ENCODE results near the gene MPV17.
"Not testable (repeated sequence)": the region's sequence is repeated elsewhere in the genome, so short reads cannot be mapped to it uniquely, and the experiment has no call there.

Gene MPV17

DNA sequence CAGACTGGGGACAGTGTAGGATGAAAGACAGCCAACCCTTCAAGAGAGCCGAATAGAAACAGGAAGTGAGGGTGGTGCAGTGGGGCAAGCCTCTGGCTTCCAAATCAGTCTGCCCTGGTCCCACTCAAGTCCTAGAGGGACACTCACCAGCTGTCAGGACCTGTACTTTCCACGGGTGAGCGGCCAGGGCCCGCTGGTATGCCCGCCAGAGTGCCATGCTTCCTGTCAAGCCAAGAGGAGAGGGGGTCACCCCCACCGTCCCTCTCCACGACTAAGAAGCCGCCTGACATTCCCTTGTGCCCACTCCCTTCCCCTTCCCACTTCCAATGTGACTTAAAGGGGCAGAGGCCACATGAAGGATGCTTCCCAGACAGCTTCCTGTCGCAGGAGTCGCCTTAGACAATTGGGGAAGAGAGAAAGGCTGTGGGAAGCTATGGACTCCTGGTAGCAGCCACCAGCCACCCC, 564 bp downstream of the MPV17 start:
- DNase-seq: peak; percentile 67

DNA sequence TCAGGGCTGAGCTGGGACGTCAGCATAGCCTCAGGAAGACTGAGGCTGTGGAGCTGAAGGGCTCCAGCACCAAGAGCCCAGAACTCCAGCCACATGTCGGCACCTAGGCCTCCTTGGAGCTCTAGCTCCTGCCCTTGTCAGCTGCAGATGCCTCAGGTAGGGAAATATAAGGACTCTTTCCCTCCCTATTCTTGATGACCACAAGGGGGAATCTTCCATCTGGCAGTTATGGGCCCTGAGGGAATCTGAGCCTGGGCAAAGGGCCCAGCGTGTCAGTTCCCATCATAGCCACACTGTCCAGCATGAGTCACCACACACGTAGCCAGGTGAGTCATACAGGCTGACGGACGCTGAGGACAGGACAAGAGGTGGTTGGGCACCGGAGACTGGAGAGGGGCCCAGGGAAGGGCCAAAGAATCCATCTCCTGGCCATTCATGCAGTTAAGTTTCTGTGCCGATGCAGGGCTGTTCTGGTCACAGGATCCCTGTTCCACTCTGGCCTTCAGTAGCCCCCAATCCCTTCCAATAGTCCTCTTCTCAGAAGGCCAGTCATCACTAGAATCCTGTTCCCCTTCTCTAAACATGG, 1.8 kb downstream of the MPV17 start:
- DNase-seq: no peak

DNA sequence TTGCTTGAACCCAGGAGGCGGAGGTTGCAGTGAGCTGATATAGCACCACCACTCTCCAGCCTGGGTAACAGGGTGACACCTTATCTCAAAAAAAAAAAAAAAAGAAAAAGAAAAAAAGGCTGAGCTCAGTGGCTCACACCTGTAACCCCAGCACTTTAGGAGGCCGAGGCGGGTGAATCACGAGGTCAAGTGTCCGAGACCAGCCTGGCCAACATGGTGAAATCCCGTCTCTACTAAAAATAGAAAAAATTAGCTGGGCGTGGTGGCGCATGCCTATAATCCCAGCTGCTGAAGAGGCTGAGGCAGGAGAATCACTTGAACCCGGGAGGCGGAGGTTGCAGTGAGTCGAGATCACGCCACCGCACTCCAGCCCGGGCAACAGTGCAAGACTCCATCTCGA, 3.1 kb downstream of the MPV17 start:
- not testable (repeated sequence) for DNase-seq

DNA sequence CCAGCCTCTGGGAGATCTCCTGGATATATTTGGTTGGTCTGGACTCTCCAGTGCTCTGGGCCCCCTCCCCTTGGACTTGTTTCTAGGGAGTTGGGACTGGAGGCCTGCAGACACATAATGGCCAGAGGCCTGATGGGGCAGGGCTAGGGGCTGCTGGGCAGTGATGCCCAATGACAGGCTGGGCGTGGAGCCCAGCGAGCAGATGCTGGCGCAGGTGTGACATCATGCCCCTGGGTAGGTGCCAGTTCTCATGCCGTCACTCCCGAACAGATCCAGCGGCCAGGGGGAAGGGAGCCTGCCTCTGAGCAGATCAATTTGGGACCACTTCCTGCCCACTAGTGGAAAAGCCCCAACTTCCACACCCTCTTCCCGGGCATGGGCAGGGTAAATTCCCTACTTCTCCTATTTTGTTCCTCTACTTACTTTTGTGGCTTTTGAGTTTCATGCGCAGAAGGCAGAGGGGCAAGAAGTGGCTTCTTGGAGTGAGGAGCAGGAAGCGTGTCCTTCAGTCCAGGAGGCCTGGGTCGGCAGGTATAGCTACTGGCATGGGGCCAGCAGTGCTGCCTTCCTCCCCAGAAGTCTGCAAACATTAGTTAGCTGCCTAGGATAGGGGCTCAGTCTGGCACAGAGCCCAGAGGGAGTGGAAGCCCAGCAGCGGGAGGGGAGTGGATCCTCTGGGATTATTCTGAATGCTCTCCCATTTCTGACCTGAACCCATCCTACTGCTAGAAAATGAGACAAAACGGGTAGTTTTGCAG, 6.1 kb downstream of the MPV17 start:
- DNase-seq: no peak

DNA sequence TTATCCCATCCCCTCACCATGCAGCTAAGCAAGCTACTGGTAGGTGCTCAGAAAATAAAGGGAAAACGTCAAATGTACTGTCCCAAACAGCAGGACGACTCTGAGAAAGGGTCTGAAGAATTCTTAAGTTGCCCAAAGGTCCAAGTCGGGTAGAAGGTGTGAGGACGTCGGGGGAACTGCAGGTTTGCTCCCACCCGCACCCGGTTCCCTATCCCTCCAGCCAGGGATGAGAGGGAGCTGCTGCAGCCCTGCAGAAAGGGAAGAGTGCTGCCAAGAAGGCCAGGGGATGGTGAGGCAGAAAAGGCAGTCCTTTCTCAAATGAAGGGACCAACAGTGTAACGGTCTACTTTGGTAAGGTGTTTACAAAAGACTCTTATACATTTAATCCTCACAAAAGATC, 7.8 kb downstream of the MPV17 start:
- DNase-seq: no peak

DNA sequence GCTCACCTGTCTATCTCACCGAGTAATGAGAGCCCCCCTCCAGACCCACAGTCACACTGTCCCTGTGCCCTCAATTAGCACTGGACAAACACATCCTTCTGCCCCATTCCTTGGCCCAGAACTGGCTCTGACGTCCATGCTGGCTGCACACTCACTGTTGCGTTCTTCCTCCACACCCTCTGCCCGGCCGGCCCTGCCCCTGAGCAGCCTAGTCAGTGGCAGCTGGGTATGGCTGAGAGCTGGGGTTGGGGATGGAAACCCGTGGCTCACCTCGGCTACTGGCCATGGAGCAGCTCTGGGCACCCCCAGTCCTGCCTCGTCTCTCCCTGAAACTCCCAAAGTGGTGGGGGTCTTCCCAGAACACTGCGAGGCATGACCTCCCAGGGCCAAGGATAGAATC, 8.2 kb downstream of the MPV17 start:
- DNase-seq: no peak

DNA sequence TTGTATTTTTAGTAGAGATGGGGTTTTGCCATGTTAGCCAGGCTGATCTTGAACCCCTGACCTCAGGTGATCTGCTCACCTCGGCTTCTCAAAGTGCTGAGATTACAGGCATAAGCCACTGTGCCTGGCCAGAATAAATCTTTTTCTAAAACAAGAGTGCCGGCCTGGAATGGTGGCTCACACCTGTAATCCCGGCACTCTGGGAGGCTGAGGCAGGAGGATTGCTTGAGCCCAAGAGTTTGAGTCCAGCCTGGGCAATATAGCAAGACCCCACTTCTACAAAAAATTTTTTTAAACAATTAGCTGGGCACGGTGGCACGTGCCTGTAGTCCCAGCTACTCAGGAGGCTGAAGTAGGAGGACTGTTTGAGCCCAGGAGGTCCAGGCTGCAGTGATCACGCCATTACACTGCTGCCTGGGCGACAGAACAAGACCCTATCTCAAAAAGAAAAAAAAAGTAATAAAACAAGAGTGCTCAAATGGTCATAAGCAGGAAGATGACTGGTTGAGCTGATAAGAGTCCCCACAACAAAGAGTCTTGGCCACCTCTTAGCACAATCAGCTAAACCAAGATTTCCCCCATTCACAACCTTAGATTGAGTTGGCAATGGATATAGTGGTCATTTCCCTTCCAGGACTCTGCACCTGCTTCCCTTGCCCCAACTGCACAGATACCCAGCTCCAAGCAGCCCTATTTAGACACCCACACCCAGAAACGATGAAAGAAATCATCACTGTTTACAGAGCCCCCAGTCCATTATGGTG, 8.8 kb downstream of the MPV17 start:
- no peak for DNase-seq

DNA sequence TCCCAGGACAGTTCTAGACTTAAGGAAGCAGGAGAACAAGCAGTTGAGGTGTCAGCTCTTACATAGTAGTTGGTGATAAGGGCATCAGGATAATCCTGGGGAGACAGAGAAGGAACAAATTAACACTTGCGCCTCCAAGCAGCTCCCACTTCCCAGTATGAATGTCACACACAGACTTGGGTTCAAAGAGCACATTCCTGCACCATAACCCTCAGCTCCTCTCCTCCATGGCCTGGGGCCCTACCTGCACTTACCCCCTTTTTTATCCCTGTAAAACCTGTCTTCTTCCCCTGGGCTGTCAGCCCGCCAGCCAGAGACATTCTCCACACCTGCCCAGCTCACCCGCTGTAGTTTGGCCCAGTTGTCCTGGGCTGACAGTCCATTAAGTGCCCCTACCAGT, 10.7 kb downstream of the MPV17 start:
- no peak for DNase-seq

DNA sequence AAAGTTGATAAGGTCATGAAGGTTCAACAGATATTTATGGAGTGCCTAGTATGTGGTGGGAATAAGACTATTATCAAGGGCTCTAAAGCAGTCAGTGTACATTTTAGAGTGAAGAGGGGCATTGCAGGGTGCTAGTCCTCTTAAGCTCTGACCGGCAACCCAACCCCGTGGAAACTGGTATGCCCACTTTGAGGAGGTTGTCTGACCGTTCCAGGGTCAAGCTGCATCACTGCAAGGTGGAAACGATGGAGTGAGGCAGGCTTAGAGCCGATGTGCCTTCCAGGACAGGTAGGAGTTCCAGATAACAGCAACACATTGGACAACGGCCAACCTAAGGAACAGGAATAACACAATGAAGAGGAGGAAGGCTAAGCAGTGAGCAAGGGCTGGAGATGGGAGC, 13.2 kb downstream of the MPV17 start:
- no peak for DNase-seq

DNA sequence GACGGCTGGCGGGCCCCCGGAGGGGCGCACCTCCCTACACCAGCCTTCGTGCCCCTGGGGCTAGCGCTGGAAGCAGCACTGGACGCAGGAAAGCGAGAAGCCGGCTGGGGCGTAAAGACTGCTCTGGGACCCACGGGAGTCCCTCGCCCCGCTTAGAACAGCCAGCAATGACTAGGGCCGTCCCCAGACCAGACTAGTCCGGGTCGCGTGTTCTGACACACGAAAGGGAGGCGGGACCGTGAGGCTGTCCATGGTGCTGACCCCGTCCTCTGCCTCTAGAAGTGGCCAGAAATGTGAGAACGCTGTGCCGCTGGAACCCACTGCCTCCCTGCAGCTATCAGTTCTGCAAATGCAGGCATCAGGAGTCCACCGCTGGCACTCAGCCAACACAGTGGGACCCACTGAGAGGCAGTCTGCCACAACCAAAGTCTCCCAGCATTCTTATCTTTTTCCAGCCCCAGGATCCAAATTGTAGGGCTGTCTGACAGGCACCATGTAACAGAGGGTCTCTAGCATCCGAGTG, 14.5 kb downstream of the MPV17 start, which contains the start of gene UCN:
TSS of gene UCN (minus strand) at position 87 of the 523 bp plus-strand sequence. CDS start 550 bp downstream, outside the sequence.
- no peak for DNase-seq

DNA sequence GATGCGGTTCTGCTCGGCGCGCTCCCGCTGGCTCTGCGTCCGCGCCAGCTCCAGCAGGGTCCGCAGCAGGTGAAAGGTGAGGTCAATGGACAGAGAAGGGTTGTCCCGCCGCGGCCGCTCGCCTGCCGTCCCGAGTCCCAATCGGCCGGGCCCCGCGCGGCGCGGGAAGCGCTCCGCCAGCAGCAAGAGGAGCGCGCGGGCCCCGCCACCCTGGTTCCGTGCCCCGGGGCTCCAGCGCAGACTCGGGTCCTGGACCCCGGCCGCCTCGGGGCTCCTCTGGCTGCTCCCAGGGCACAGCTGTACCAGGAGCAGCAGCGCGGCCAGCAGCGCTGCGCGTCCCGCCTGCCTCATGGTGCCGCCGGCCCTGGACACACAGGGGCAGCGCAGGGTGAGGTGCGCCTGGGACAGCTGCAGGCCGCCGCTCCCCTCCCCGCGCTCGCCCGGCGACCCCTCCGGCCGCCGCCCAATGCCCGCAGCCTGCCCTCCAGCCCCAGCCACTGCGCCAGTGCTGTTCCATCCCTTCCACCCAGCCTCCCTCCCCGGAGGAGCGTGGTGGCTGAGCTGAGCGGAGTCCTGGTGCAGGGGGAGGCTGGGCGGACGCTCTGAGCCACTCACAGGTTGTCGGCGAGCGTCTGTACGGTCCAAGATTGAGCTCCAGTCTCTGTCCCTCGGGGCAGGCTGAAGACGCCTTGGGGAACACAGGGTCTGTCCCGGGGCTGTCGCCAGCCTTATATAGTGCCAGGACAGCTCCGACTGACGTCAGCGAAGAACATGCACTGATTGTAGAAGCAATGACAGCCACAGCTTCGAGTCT, 15.1 kb downstream of the MPV17 start:
- no peak for DNase-seq

DNA sequence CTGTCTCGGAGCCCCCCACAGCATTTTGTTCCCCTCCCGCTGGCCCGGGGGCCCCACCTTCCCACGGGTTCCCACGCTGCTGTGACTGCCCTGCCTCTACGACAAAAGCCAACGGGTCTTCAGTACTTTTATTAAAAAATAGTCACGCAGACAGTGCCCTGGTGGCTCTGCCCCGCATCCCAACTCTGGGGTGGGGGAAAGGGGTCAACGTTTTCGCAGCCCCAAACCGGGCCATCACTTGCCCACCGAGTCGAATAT, 15.7 kb downstream of the MPV17 start:
- no peak for DNase-seq

DNA sequence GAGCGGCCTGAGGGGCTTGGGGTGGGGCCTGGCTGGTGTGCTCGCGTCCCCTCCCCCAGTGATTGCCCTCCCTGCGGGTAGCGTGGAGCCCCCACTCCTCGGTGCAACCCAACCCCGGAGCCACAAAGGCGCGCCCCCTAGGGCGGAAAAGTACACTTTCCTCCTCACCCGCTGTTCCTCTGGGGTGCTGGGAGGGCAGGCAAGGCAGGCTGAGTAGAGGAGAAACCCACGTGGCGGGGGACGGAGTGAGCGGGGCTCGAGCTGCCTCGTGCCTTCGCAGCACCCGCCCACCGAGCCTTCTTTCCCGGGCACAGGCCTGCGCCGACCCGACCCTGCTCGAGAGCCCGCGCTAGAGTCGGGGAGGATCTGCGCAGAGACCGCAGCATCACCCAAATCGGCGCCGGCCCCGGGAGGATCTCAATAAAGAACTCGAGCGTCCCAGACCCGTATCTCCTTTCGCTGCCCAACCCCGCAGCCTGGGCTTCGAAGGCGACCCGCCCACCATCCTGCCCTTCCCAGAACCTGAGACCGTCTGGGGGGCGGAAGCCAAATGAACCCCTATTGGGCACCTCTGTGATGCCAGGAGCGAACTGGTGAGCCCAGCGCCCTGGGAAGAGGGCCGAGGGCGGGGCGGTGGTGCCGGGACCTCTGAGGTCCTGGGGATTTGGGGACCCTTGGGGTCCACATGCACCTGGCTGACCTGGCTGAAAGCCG, 16.2 kb downstream of the MPV17 start:
- peak; percentile 79 for DNase-seq

DNA sequence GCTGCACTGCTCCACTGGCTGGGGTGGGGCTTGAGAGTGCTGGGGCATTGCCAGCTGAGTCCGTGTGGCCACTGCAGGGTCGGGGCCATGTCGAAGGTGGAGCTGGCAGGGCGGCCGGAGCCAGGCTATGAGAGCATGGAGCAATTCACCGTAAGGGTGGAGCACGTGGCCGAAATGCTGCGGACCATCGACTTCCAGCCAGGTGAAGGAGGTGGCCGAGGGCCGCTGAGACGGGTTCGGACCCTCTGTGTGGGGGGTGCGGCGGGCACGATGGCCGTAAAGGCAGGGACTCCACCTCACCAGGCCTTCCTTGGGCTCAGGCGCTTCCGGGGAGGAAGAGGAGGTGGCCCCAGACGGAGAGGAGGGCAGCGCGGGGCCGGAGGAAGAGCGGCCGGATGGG, 16.8 kb downstream of the MPV17 start:
- peak; percentile 63 for DNase-seq

DNA sequence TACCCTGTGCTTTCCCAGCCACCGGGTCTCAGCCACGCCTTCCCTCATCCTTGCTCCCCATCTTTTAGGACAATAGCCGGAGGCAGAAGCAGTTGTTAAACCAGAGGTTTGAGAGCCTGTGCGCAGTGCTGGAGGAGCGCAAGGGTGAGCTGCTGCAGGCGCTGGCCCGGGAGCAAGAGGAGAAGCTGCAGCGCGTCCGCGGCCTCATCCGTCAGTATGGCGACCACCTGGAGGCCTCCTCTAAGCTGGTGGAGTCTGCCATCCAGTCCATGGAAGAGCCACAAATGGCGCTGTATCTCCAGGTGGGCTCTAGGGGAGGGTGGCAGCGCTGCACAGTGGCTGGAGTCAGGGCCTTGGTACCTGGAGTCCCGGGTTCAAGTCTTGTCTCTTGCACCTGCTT, 17.4 kb downstream of the MPV17 start:
- DNase-seq: no peak

DNA sequence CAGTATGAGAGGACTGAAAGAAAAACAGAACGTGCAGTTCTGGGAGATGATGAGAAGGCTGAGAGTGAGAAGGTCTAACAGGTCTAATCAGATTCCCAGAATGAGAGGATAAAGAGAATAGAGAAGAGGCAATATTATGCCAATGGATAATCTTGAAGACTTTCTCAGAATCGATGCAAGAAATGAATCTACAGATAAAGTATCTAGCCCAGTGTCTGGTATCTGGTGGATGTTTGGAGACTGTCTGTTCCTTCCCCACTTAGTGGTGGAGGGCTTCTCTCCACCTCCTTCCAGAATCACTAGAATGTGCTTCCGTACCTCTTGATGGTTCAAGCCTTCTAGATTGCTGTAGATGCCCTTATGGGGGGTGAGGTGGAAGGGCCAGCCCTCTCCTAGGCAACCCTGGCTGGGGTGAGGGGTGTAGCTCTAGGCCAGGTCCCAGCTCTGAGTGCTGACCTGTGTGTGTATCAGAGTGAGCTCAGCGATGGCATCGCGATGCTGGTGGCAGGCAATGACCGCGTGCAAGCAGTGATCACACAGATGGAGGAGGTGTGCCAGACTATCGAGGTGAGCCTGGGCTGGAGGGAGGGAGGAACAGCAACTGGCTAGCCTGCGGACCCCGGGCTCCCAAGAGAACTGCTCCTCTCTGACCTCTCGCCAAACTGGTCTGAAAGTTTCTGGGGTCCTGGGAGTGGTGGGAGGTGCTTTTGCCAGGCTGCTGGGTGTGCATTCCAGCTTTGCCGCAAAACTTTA, 18.2 kb downstream of the MPV17 start:
- DNase-seq: no peak

DNA sequence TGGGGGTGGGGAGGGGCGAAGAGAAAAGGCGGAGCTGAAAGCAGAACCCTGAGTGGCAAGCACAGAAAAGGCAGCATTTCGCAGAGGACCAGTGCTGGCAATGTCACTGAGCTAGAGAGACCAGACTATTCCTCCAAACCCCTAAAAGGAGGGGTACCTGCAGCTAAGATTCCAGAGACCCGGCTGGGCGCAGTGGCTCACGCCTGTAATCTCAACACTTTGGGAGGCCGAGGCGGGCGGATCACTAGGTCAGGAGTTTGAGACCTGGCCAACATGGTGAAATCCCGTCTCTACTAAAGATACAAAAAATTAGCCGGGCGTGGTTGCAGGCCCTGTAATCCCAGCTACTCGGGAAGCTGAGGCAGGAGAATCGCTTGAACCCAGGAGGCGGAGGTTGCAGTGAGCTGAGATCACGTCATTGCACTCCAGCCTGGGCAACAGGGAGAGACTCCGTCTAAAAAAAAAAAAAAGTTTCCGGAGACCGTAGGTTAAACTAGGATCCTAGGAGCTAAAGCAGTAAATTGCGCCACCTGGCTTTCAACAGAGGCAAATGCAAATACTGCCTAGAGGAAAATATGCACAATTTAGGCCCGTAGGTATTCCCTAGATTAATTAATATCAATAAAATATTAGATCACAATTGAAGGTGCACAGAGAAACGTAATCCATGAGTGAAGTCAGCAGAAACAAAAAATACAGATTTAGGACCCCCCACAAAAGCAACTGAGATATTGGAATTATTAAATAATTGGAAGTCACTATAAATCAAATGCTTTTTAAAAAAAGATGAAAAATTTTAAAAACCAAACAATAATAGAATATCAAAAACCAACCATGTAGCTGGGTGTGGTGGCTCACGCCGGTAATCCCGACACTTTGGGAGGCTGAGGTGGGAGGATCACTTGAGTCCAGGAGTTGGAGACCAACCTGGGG, 19.5 kb downstream of the MPV17 start:
- peak; percentile 71 for DNase-seq

DNA sequence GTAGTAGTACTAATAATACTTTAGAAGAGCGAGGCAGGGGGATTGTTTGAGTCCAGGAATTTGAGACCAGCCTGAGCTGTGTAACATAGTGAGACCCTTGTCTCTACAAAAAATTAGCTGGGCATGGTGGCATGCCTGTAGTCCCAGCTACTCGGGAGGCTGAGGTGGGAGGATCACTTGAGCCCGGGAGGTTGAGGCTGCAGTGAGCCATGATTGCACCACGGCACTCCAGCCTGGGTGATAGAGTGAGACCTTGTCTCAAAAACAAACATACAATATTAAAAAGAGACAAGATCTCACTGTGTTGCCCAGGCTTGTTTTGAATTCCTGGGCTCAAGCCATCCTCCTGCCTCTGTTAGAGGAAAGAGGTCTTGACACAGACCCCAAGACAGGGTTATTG, 22.3 kb downstream of the MPV17 start:
- not testable (repeated sequence) for DNase-seq

DNA sequence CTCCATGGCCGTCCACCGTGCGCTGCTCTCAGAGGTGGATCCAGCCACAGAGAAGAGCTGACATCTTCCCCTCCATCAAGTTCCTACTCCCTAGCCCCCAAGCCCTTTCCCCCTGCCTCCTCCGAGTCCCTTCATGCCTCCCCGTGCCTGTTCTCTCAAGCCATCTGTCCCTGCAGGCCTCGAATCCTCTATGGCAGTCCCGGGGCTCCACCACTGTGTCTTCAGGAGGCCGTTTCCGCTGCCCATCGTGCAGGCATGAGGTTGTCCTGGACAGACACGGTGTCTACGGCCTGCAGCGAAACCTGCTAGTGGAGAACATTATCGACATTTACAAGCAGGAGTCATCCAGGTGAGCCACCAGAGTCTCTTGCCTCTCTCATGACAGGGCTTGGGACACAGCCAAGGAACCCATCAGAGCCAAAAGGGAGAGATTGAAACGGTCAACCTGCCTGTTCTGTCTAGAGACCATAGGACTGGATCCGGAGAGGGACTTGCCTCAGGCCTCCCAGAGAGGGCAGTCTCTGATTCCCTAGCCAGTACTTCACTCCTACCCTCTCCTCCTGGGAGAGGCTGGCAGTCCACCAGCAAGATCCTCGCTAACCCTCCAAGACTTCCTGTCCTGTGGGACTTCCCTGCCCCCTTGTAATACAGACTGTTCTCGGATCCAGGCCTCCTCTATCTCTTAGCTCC, 24.4 kb downstream of the MPV17 start:
- no peak for DNase-seq

DNA sequence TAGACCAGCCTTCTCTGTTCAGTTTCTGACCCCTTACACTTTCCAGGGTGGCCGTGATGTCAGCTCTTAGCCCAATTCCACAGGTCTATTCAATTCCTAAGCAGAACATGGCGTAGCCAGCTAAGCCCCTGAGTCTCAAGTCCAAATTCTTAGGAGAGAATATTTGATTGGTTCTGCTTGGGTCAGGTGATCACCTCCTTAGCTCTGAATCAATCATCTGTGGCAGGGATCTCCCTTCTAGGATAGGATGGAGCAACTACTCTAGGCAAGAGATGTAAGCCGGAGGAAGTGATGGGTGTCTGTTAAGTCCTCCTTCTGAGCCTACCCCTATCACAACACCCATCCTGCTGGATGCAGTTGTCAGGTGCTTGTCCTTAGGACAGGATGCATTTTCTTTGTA, 25.7 kb downstream of the MPV17 start:
- DNase-seq: no peak

All from activated CD8-positive, alpha-beta memory T cell treated with anti-CD3 and anti-CD28 coated beads for 24 hours (primary cell).